H1 (cell line): ENCODE results near the gene TFR2. TPM values are rescaled to one million over a fixed set of nuclear protein-coding genes. Genes with fewer than 3 reads are reported as not detected.

Experiments
- ASH2L ChIP-seq: fragments of 200-600, 300-600 bp; sonication (generic); IDR thresholded peaks from one replicate; pipeline ENCODE4 v1.7.1; 2017; ENCODE audit warnings: low read length
- CTBP2 ChIP-seq: IDR thresholded peaks from 2 replicates; pipeline ENCODE4 v1.7.0; 2011; ENCODE audit warnings: borderline replicate concordance, mild to moderate bottlenecking, moderate library complexity, mixed read lengths, low read length; ENCODE audit not compliant: insufficient read depth, insufficient read length
- EP300 ChIP-seq, 2 experiments: IDR thresholded peaks; 1 replicate in 1 of 2; 2 replicates in 1 of 2; pipeline ENCODE4 v1.6.1; 2011 to 2012; ENCODE audit warnings: low read depth in 2 of 2, low read length in 2 of 2, mild to moderate bottlenecking in 2 of 2, borderline replicate concordance in 1 of 2, inconsistent platforms in 1 of 2, moderate library complexity in 1 of 2
- FOSL1 ChIP-seq: IDR thresholded peaks from 2 replicates; pipeline ENCODE4 v1.6.1; 2011; ENCODE audit warnings: mild to moderate bottlenecking, low read depth, low read length, moderate library complexity; ENCODE audit not compliant: insufficient read depth
- MAFK ChIP-seq: IDR thresholded peaks from 2 replicates; pipeline ENCODE4 v1.6.1; 2012; ENCODE audit warnings: low read depth, mild to moderate bottlenecking, improper control_type of control experiment, low read length
- RBBP5 ChIP-seq: IDR thresholded peaks from 2 replicates; pipeline ENCODE4 v1.7.1; 2012; ENCODE audit warnings: low read depth, mild to moderate bottlenecking, inconsistent platforms, low read length, moderate library complexity, borderline replicate concordance
- SIRT6 ChIP-seq: IDR thresholded peaks from one replicate; pipeline ENCODE4 v1.7.1; 2012; ENCODE audit warnings: low read length, inconsistent platforms
- YY1 ChIP-seq: IDR thresholded peaks from 2 replicates; pipeline ENCODE4 v1.6.1; 2011; ENCODE audit warnings: low read depth, mild to moderate bottlenecking, low read length
- polyA plus RNA-seq, 7 experiments: library from polyadenylated mRNA; depleted of rRNA in 3 of 7; stranded (reverse) in 5 of 7; unstranded in 2 of 7; fragments of >200 nt in 5 of 7; fragments of 200-250 nt in 2 of 7; gene quantifications; 1 replicate in 5 of 7; 2 replicates in 1 of 7; 4 replicates in 1 of 7; pipeline versions ENCODE4 v1.2.1 to v1.2.3, GENCODE V29; 2011 to 2013; ENCODE audit warnings: missing spikeins in 2 of 7, mixed read lengths in 2 of 7
- total RNA-seq: library from RNA; stranded (reverse); fragmentation: NEBNext Ultra II Directional; extraction: Animal tissue kit (Norgen Biotek cat#: 25700); gene quantifications from 2 replicates; pipeline ENCODE4 v1.2.1, GENCODE V29; 2021
- TF ChIP-seq, protein P1 (sequence below): fragments of 300-600 bp; sonication (generic); IDR thresholded peaks from 2 replicates; pipeline ENCODE4 v1.7.1; 2012; ENCODE audit warnings: low read length, moderate library complexity, mild to moderate bottlenecking, inconsistent platforms; ENCODE audit not compliant: insufficient replicate concordance

The TFR2 gene
- total and polyA plus RNA-seq, 2 of the 8 experiments (the other 6 are each of a cell fraction or from before 2014, with no cell fraction given) = 4.6 to 5.7 TPM

DNA sequence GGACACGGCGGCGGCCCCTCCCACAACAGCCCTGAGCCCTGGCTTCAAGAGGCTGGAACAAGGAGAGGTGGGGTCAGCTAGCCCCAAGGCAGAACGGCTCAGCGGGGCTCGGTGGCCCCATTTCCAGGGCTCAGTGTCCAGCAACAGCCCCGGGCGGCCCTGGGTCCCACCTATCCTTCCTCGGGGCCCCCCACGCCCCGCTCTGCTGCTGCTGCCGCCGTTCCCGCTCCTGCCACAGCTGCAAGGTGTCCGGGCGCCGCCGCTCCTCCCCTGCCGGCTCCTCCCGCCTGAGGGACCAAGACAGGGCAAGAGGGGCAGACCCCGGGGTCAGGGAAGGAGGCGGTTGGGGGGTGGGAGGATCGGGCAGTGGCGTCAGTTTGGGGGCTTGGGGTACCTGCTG is 64.2 kb downstream of the TFR2 start (continued):
- TF ChIP-seq, protein P1, sequence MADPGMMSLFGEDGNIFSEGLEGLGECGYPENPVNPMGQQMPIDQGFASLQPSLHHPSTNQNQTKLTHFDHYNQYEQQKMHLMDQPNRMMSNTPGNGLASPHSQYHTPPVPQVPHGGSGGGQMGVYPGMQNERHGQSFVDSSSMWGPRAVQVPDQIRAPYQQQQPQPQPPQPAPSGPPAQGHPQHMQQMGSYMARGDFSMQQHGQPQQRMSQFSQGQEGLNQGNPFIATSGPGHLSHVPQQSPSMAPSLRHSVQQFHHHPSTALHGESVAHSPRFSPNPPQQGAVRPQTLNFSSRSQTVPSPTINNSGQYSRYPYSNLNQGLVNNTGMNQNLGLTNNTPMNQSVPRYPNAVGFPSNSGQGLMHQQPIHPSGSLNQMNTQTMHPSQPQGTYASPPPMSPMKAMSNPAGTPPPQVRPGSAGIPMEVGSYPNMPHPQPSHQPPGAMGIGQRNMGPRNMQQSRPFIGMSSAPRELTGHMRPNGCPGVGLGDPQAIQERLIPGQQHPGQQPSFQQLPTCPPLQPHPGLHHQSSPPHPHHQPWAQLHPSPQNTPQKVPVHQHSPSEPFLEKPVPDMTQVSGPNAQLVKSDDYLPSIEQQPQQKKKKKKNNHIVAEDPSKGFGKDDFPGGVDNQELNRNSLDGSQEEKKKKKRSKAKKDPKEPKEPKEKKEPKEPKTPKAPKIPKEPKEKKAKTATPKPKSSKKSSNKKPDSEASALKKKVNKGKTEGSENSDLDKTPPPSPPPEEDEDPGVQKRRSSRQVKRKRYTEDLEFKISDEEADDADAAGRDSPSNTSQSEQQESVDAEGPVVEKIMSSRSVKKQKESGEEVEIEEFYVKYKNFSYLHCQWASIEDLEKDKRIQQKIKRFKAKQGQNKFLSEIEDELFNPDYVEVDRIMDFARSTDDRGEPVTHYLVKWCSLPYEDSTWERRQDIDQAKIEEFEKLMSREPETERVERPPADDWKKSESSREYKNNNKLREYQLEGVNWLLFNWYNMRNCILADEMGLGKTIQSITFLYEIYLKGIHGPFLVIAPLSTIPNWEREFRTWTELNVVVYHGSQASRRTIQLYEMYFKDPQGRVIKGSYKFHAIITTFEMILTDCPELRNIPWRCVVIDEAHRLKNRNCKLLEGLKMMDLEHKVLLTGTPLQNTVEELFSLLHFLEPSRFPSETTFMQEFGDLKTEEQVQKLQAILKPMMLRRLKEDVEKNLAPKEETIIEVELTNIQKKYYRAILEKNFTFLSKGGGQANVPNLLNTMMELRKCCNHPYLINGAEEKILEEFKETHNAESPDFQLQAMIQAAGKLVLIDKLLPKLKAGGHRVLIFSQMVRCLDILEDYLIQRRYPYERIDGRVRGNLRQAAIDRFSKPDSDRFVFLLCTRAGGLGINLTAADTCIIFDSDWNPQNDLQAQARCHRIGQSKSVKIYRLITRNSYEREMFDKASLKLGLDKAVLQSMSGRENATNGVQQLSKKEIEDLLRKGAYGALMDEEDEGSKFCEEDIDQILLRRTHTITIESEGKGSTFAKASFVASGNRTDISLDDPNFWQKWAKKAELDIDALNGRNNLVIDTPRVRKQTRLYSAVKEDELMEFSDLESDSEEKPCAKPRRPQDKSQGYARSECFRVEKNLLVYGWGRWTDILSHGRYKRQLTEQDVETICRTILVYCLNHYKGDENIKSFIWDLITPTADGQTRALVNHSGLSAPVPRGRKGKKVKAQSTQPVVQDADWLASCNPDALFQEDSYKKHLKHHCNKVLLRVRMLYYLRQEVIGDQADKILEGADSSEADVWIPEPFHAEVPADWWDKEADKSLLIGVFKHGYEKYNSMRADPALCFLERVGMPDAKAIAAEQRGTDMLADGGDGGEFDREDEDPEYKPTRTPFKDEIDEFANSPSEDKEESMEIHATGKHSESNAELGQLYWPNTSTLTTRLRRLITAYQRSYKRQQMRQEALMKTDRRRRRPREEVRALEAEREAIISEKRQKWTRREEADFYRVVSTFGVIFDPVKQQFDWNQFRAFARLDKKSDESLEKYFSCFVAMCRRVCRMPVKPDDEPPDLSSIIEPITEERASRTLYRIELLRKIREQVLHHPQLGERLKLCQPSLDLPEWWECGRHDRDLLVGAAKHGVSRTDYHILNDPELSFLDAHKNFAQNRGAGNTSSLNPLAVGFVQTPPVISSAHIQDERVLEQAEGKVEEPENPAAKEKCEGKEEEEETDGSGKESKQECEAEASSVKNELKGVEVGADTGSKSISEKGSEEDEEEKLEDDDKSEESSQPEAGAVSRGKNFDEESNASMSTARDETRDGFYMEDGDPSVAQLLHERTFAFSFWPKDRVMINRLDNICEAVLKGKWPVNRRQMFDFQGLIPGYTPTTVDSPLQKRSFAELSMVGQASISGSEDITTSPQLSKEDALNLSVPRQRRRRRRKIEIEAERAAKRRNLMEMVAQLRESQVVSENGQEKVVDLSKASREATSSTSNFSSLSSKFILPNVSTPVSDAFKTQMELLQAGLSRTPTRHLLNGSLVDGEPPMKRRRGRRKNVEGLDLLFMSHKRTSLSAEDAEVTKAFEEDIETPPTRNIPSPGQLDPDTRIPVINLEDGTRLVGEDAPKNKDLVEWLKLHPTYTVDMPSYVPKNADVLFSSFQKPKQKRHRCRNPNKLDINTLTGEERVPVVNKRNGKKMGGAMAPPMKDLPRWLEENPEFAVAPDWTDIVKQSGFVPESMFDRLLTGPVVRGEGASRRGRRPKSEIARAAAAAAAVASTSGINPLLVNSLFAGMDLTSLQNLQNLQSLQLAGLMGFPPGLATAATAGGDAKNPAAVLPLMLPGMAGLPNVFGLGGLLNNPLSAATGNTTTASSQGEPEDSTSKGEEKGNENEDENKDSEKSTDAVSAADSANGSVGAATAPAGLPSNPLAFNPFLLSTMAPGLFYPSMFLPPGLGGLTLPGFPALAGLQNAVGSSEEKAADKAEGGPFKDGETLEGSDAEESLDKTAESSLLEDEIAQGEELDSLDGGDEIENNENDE = no peak
- no peak for TF ChIP-seq ASH2L
- TF ChIP-seq SIRT6 = no peak
- no peak for TF ChIP-seq EP300 (IDR thresholded peaks at IDR 0.05; ENCODE audit: borderline replicate concordance in 1 of 2, low read depth in 2 of 2, low read length in 2 of 2)
- TF ChIP-seq CTBP2 = no peak
- TF ChIP-seq FOSL1 = no peak
- TF ChIP-seq MAFK = no peak
- no peak for TF ChIP-seq YY1
- no peak for TF ChIP-seq RBBP5
